Endodermal cell (in vitro differentiated cells): ENCODE measurements around the gene PIK3C2B. TPM values are rescaled to one million over a fixed set of nuclear protein-coding genes. Genes with fewer than 3 reads are reported as not detected.

Source experiments
- DNase-seq: peaks from one replicate; pipeline ENCODE4 v3.0.0-alpha.2; 2017
- H3K27ac ChIP-seq: 2 replicates; pipeline ENCODE4 v1.5.1; 2013; ENCODE audit warnings: mild to moderate bottlenecking, low read depth, low read length, moderate library complexity
- H3K27me3 ChIP-seq: 2 replicates; pipeline ENCODE4 v1.6.1; 2013; ENCODE audit warnings: mild to moderate bottlenecking, low read length, moderate library complexity; ENCODE audit not compliant: insufficient read depth, control insufficient read depth, poor library complexity, severe bottlenecking
- H3K36me3 ChIP-seq: 2 replicates; pipeline ENCODE4 v1.7.0; 2013; ENCODE audit warnings: mild to moderate bottlenecking, low read length, moderate library complexity; ENCODE audit not compliant: control insufficient read depth, insufficient read depth
- H3K4me1 ChIP-seq: one replicate; pipeline ENCODE4 v1.7.0; 2013; ENCODE audit warnings: low read length; ENCODE audit not compliant: control insufficient read depth, insufficient read depth
- H3K4me3 ChIP-seq: 2 replicates; pipeline ENCODE4 v1.5.1; 2013; ENCODE audit warnings: mild to moderate bottlenecking, low read length, moderate library complexity
- H3K9ac ChIP-seq: 2 replicates; pipeline ENCODE4 v1.6.1; 2013; ENCODE audit warnings: mild to moderate bottlenecking, low read length, moderate library complexity; ENCODE audit not compliant: poor library complexity, severe bottlenecking; ENCODE audit errors: extremely low read depth
- H3K9me3 ChIP-seq: 2 replicates; pipeline ENCODE4 v1.6.1; 2013; ENCODE audit warnings: mild to moderate bottlenecking, low read length, moderate library complexity; ENCODE audit not compliant: control insufficient read depth
- H3K27ac Mint-ChIP-seq: 2 replicates; pipeline ENCODE4 v1.8.0; 2020; ENCODE audit warnings: mixed read lengths
- H3K27me3 Mint-ChIP-seq: 2 replicates; pipeline ENCODE4 v1.8.0; 2021; ENCODE audit warnings: mild to moderate bottlenecking, mixed read lengths; ENCODE audit not compliant: insufficient read depth
- H3K36me3 Mint-ChIP-seq: 2 replicates; pipeline ENCODE4 v1.8.0; 2020; ENCODE audit warnings: low read depth, mixed read lengths
- H3K4me1 Mint-ChIP-seq: 2 replicates; pipeline ENCODE4 v1.8.0; 2020; ENCODE audit warnings: mixed read lengths
- H3K4me3 Mint-ChIP-seq: 2 replicates; pipeline ENCODE4 v1.8.0; 2020; ENCODE audit warnings: mild to moderate bottlenecking, moderate library complexity, mixed read lengths
- H3K9me3 Mint-ChIP-seq: 2 replicates; pipeline ENCODE4 v1.8.0; 2020; ENCODE audit warnings: mild to moderate bottlenecking, mixed read lengths
- WGBS, 2 experiments: methylation state at CpG; one replicate each; pipeline versions ENCODE4 v1.1.5 to v1.1.7; 2013; ENCODE audit warnings: missing lambda C conversion rate in 2 of 2, mixed read lengths in 1 of 2; ENCODE audit not compliant: insufficient coverage in 1 of 2, insufficient read length in 1 of 2; 5-methylcytosine and 5-hydroxymethylcytosine counted together
- total RNA-seq, 2 donors: library from RNA; stranded (reverse); fragmentation: NEBNext Ultra II Directional in 1 of 2; extraction: Animal tissue kit (Norgen Biotek cat#: 25700) in 1 of 2; gene quantifications; 2 replicates in 1 of 2; 3 replicates in 1 of 2; pipeline ENCODE4 v1.2.1, GENCODE V29; 2021
- TF ChIP-seq, protein P1 (sequence below): fragments of 200-600 bp; sonication (generic); conservative IDR thresholded peaks from 2 replicates; pipeline ENCODE4 v1.5.0; 2021; ENCODE audit warnings: antibody characterized with exemption, mild to moderate bottlenecking

The PIK3C2B gene
- total RNA-seq, 2 donors from 2014 or later, result 21.3 to 23.9 TPM

DNA sequence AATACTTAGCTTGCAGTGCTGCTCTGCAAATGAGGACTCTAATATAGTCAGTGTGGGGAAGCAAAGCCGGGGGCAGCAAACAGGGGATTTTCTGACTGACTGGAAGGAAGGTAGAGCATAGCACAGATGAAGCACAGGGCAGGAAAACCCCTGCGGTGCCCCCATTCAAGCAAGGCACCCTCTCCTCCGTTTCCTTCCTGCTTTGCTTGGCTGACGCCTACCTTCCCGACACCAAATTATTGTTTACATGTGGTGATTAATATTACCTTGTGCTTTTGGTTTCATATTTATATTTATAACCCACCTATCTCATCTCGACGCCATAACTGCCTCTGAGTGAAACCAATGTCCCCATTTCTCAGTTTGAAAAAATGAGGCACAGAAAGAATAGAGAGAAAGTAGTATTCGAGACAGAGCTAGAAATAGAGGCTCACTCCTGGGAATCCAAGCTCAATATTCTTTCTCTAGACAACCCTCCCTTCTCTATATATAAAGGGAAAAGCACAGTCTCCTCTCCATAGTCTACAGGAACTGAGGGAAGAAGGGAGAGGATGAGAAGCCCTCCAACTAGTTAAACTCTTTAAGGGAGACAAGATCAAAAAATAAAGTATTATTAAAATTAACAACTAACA lies 41.3 kb downstream of the PIK3C2B start:
- Histone ChIP-seq H3K9ac (no peak overlapping the region), H3K4me3 (no peak overlapping the region), H3K27me3 (no peaks in the 10 kb centered on the region), H3K36me3 (peaks cover 6% of the 10 kb centered on the region), H3K9me3 (no peaks in the 10 kb centered on the region), H3K27ac (no peak overlapping the region), H3K4me1 (no peaks in the 10 kb centered on the region)
- TF ChIP-seq, protein P1, sequence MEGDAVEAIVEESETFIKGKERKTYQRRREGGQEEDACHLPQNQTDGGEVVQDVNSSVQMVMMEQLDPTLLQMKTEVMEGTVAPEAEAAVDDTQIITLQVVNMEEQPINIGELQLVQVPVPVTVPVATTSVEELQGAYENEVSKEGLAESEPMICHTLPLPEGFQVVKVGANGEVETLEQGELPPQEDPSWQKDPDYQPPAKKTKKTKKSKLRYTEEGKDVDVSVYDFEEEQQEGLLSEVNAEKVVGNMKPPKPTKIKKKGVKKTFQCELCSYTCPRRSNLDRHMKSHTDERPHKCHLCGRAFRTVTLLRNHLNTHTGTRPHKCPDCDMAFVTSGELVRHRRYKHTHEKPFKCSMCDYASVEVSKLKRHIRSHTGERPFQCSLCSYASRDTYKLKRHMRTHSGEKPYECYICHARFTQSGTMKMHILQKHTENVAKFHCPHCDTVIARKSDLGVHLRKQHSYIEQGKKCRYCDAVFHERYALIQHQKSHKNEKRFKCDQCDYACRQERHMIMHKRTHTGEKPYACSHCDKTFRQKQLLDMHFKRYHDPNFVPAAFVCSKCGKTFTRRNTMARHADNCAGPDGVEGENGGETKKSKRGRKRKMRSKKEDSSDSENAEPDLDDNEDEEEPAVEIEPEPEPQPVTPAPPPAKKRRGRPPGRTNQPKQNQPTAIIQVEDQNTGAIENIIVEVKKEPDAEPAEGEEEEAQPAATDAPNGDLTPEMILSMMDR, result no peak
- no peak overlapping the region for H3K27ac Mint-ChIP-seq
- DNase-seq, result peak; percentile 63
- 82% methylated on average over 6 of the region's 8 CpGs; no CpG with 5 or more reads in 1 of the 2 experiments for WGBS, 2 experiments
- H3K4me1 Mint-ChIP-seq, result peaks cover 16% of the 10 kb centered on the region
- peaks cover 21% of the 10 kb centered on the region for H3K36me3 Mint-ChIP-seq
- no peaks in the 10 kb centered on the region for H3K27me3 Mint-ChIP-seq
- no peaks in the 10 kb centered on the region for H3K9me3 Mint-ChIP-seq
- H3K4me3 Mint-ChIP-seq, result no peak overlapping the region

DNA sequence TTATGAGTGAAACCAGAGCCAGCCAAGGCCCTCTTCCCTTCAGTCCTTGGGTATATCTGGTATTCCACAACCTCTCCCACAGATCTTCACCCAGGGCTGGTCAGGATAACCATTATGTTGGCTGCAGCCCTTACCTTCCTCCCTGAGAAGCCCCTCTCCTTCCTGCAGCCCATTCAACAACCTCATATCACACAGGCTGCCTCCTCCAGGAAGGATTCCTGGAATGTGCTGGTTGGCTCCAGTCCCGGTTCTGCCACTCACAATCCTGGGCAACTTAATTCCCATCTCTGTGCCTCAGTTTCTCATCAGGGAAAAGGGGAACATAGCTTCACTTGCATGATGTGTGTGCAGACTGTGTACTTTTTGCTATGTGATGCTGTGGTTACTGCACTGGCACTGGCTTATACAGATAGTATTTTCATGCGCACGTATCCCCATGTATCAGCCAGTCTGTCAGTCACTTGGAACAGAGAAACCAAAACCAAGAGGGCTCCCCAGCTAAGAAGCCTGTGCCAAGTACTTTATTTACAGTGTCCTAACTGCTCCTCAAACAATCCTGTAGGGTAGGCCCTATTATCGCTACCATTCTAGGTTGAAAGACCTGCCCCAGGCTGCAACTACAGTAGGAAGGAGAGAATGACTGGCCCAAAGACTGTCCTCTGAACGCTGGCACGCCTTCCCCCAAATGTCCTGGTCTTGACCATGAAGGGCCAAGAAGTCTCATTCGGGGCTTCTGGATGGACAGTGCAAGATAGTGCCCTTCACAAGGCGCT lies 43.1 kb downstream of the PIK3C2B start:
- no peak overlapping the region for H3K27ac ChIP-seq
- no peaks in the 10 kb centered on the region for H3K4me1 ChIP-seq

DNA sequence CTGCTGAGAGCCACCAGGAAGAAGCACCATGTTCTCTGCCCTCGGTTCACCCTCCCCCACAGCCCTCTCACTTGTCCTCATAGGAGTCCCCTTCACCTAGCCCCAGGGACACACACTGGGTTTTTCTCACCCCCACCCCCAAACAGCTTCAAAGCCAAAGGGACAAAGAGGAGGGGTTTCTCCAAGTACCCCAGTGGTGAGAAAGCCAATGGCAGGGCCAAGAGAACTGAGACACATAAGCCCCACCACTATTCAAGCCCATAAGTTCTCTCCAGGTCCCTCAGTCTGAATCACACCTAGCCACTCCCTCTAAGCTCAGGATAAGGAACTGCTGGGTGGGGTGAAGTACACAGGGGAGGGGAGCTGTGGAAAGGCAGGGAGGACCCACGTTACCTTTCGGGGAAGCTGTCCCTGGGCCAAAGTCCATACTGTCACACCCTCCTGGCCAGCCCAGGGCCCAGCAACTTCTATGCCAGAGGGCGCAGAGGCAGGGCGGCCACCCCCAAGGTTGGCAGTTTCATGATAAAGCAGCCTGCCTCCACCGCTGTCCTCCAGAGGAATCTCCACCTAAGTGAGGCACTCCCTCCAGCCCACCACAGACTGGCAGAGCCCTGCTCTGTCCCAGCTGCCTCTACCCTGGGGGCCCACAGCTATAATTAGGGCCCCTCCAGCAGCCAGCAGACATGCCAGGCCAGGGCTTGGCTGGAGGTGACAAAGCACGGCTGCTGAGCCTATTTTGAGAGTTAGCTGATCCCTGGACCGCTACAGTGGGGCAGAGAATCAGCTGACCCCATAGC lies 43.9 kb downstream of the PIK3C2B start:
- peak overlapping the region; percentile 9 for H3K4me3 Mint-ChIP-seq
- H3K9me3 Mint-ChIP-seq, result no peaks in the 10 kb centered on the region
- TF ChIP-seq, protein P1, result peak; percentile 30
- H3K27me3 Mint-ChIP-seq, result no peaks in the 10 kb centered on the region
- H3K27ac ChIP-seq, result no peak overlapping the region
- peaks cover 22% of the 10 kb centered on the region for H3K4me1 Mint-ChIP-seq
- peaks cover 26% of the 10 kb centered on the region for H3K36me3 Mint-ChIP-seq
- H3K9ac ChIP-seq, result no peak overlapping the region
- no peaks in the 10 kb centered on the region for H3K4me1 ChIP-seq
- 79 to 100% methylated on average over 1 to 8 of the region's 8 CpGs for WGBS, 2 experiments
- H3K27ac Mint-ChIP-seq, result peak overlapping the region; percentile 58
- H3K27me3 ChIP-seq, result no peaks in the 10 kb centered on the region
- H3K36me3 ChIP-seq, result peaks cover 8% of the 10 kb centered on the region
- peak; percentile 69 for DNase-seq
- no peaks in the 10 kb centered on the region for H3K9me3 ChIP-seq
- H3K4me3 ChIP-seq, result no peak overlapping the region

More for the DNA sequence above, 43.1 kb downstream of the PIK3C2B start:
- no peaks in the 10 kb centered on the region for H3K9me3 Mint-ChIP-seq
- Histone ChIP-seq H3K9me3 (no peaks in the 10 kb centered on the region), H3K36me3 (peaks cover 6% of the 10 kb centered on the region), H3K9ac (no peak overlapping the region), H3K27me3 (no peaks in the 10 kb centered on the region), H3K4me3 (no peak overlapping the region)
- H3K27ac Mint-ChIP-seq, result no peak overlapping the region
- DNase-seq, result no peak
- H3K4me1 Mint-ChIP-seq, result peaks cover 21% of the 10 kb centered on the region
- H3K27me3 Mint-ChIP-seq, result no peaks in the 10 kb centered on the region
- TF ChIP-seq, protein P1, result no peak
- WGBS, 2 experiments, result 65 to 72% methylated on average over 5 to 8 of the region's 8 CpGs
- no peak overlapping the region for H3K4me3 Mint-ChIP-seq
- H3K36me3 Mint-ChIP-seq, result peaks cover 25% of the 10 kb centered on the region
